Parathyroid adenoma (tissue), 2 donors: Measurements from ENCODE around the gene HBM.
A peak's percentile ranks its signal among the peaks of the same experiment; 100 is the strongest.

Experiments used
- H2AFZ ChIP-seq: fragments of 300-600 bp; sonication (generic); one replicate; pipeline ENCODE4 v1.7.0; 2017; ENCODE audit warnings: antibody characterized with exemption, mild to moderate bottlenecking
- H3K27ac ChIP-seq: fragments of 300-600 bp; sonication (generic); one replicate; pipeline ENCODE4 v1.7.0; 2017
- H3K27me3 ChIP-seq: fragments of 300-600 bp; sonication (generic); one replicate; pipeline ENCODE4 v1.7.0; 2017; ENCODE audit warnings: low read length; ENCODE audit not compliant: control insufficient read depth, insufficient read depth
- H3K36me3 ChIP-seq: fragments of 300-600 bp; sonication (generic); one replicate; pipeline ENCODE4 v1.7.0; 2017; ENCODE audit warnings: low read length; ENCODE audit not compliant: control insufficient read depth, insufficient read depth
- H3K4me1 ChIP-seq: fragments of 300-600 bp; sonication (generic); one replicate; pipeline ENCODE4 v1.7.0; 2017; ENCODE audit warnings: control low read depth
- H3K4me2 ChIP-seq: fragments of 300-600 bp; sonication (generic); one replicate; pipeline ENCODE4 v1.7.0; 2017; ENCODE audit warnings: low read length
- H3K4me3 ChIP-seq: fragments of 300-600 bp; sonication (generic); one replicate; pipeline ENCODE4 v1.7.0; 2017; ENCODE audit warnings: low read depth, low read length
- H3K79me2 ChIP-seq: fragments of 300-600 bp; sonication (generic); one replicate; pipeline ENCODE4 v1.7.0; 2017; ENCODE audit warnings: control low read depth
- H3K9ac ChIP-seq: fragments of 300-600 bp; sonication (generic); one replicate; pipeline ENCODE4 v1.7.0; 2017; ENCODE audit warnings: mild to moderate bottlenecking
- H3K9me3 ChIP-seq: fragments of 300-600 bp; sonication (generic); one replicate; pipeline ENCODE4 v1.7.0; 2017; ENCODE audit warnings: low read length; ENCODE audit not compliant: control insufficient read depth
- CTCF ChIP-seq: fragments of 300-600 bp; sonication (generic); IDR thresholded peaks from one replicate; pipeline ENCODE4 v1.7.0; 2017; ENCODE audit warnings: antibody characterized with exemption, mild to moderate bottlenecking
- donor health status: primary hyperparathyroidism.

Gene HBM

GRCh38 chr16:165539-166374 lies at the start of gene HBM:
Gene HBM (plus strand): TSS chr16:165978. CDS start chr16:165998, 20 bp downstream.
- no peaks in the 10 kb centered on the region for H3K9me3 ChIP-seq

DNA sequence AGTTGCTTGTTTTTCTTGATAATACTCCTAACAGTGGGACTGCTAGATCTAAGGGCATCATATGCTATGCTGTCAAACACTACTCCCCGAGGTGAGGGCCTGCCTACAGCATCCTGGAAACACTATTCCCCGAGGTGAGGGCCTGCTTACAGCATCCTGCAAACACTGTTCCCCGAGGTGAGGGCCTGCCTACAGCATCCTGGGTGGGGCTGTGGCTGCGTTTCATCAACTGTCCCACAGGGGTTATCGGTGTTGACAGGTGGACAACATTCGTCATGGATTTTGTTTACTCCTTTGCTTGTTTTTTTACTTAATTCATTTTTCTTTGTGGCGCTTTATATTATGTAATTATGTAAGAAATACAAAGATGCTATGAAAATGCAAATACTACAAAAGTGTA lies 49.8 kb upstream of the HBM start:
- Histone ChIP-seq H2AFZ (no peak overlapping the region), H3K9ac (no peak overlapping the region), H3K9me3 (no peaks in the 10 kb centered on the region), H3K4me3 (no peak overlapping the region), H3K79me2 (no peaks in the 10 kb centered on the region), H3K36me3 (no peaks in the 10 kb centered on the region), H3K4me2 (no peak overlapping the region), H3K4me1 (no peaks in the 10 kb centered on the region), H3K27me3 (no peaks in the 10 kb centered on the region), H3K27ac (no peak overlapping the region)
- no peak for TF ChIP-seq CTCF

More at GRCh38 chr16:165539-166374, at the start of gene HBM:
- Histone ChIP-seq H3K9ac (no peak within 1 kb of the TSS), H3K27me3 (peaks cover 17% of the 10 kb centered on the region), H2AFZ (peak within 1 kb of the TSS; percentile 29), H3K36me3 (no peaks in the 10 kb centered on the region), H3K79me2 (no peaks in the 10 kb centered on the region), H3K27ac (no peak within 1 kb of the TSS), H3K4me2 (peak within 1 kb of the TSS; percentile 31), H3K4me1 (peaks cover 7% of the 10 kb centered on the region), H3K4me3 (no peak within 1 kb of the TSS)
- TF ChIP-seq CTCF: no peak

- Histone ChIP-seq H3K27ac (no peak overlapping the region), H3K9me3 (no peaks in the 10 kb centered on the region), H3K36me3 (no peaks in the 10 kb centered on the region), H3K79me2 (no peaks in the 10 kb centered on the region), H3K4me3 (no peak overlapping the region), H3K9ac (no peak overlapping the region), H3K27me3 (no peaks in the 10 kb centered on the region), H3K4me1 (no peaks in the 10 kb centered on the region), H3K4me2 (no peak overlapping the region), H2AFZ (no peak overlapping the region)
- peak; percentile 70 for TF ChIP-seq CTCF
These were observed 48.1 kb upstream of the HBM start for GRCh38 chr16:117379-118365.

DNA sequence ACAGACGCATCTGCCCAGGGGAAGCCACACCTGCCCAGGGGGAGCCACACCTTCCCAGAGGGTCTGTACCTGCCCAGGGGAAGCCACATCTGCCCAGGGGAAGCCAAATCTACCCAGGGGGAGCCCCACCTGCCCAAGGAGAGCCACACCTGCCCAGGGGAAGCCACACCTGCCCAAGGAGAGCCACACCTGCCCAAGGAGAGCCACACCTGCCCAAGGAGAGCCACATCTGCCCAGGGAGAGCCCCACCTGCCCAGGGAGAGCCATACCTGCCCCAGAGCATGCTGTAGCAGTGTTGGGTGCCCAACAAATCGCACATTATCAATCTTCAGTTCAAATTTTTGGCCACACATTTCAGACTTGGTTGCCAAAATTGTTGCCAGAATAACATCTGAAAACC lies 46.9 kb upstream of the HBM start:
- no peak overlapping the region for H3K4me2 ChIP-seq
- H2AFZ ChIP-seq: no peak overlapping the region
- H3K9ac ChIP-seq: no peak overlapping the region
- no peaks in the 10 kb centered on the region for H3K36me3 ChIP-seq
- no peaks in the 10 kb centered on the region for H3K4me1 ChIP-seq
- no peak for TF ChIP-seq CTCF
- H3K27ac ChIP-seq: no peak overlapping the region
- no peaks in the 10 kb centered on the region for H3K9me3 ChIP-seq
- H3K4me3 ChIP-seq: no peak overlapping the region
- H3K27me3 ChIP-seq: no peaks in the 10 kb centered on the region
- H3K79me2 ChIP-seq: no peaks in the 10 kb centered on the region
